ENCODE measurements around the gene HOXA2. TPM values are rescaled to one million over a fixed set of nuclear protein-coding genes. Genes with fewer than 3 reads are reported as not detected.

Gene HOXA2
- total RNA-seq, 2 experiments from 2014 or later: not detected

DNA sequence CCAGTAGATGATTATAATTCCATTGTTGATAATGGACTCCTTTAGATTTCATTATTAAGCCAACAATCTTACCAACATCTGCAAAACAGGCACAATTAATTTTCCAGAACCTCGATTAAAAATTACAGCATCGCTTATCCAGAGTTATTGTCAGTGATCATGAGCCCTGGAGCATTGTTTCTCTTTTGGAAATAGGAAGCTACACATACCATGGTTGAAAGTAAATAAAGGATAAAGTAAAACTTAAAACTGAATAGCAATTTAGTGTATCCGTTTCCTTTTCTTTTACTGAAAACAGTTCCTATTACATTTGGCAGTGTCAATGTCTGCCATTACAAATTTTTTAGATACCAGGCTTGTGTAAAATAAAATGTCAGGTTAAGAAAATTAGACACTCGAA is 9.9 kb upstream of the HOXA2 start:
- Mint-ChIP-seq H3K27me3 (peaks cover 2% of the 10 kb centered on the region), H3K4me3 (no peak overlapping the region), H3K27ac (no peak overlapping the region), H3K9me3 (no peaks in the 10 kb centered on the region), H3K4me1 (no peaks in the 10 kb centered on the region), H3K36me3 (no peaks in the 10 kb centered on the region)
- DNase-seq: no peak

DNA sequence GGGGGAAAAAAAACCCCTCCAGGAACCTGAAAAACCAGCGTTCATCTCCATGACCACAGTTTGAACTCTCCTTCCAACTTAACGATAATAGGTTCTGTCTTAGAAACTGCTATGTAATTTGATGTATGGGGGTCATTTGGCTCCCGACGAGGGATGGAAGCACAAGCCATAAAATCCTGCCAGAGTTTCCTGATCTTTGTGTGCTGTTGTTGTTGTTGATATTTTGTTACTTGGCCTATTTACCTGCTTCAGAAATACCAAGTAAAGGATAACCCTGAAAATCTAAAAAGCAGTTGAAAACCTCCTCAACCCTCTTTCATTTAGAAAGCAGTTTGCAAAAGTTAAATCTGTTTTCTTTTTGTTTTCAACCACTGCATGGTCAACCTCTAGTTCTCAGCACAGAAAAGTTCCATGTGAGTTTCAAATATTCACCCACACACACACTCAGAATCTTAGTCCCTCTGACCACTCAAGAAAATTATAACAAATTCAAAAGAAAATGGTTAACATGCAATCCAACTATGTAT is 9.3 kb upstream of the HOXA2 start:
- Mint-ChIP-seq H3K27me3 (peaks cover 2% of the 10 kb centered on the region), H3K9me3 (no peaks in the 10 kb centered on the region), H3K4me1 (no peaks in the 10 kb centered on the region), H3K36me3 (no peaks in the 10 kb centered on the region), H3K27ac (no peak overlapping the region), H3K4me3 (no peak overlapping the region)
- no peak for DNase-seq

DNA sequence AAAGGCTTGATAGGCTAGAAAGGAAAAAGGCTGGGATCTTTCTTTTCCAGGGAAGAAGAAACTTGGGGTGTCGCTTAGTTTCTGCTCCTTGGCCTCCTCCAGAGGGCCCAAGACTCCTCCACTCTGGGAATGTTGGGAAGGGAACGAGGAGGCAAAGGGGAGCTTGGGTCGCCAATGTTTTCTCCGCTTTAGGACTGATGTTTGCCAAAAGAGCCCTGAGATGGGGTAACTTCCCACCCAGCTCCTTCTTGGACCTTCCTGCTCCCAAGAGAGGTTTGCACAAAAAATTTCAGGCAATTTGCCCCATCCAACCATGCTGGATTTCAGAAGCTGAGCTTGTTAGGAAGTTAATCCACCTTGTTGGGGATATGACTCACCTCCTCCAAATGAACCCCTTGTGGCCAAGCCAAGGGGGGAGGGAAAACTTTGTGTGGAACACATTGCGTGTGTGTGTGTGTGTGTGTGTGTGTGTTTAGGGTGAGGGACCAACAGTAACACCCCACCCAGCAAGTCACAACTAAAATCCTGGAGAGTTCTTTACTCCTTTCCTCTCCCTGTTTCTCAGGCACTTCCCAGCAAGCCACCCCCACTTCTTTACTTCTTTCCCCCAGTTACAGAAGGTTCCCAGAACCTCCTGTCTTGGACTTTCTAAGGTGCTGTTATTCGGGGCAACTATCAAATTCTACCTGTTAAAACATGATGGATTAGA is 8.7 kb upstream of the HOXA2 start:
- H3K36me3 Mint-ChIP-seq: no peaks in the 10 kb centered on the region
- H3K9me3 Mint-ChIP-seq: no peaks in the 10 kb centered on the region
- H3K4me3 Mint-ChIP-seq: no peak overlapping the region
- H3K4me1 Mint-ChIP-seq: no peaks in the 10 kb centered on the region
- no peak overlapping the region for H3K27ac Mint-ChIP-seq
- peaks cover 3% of the 10 kb centered on the region for H3K27me3 Mint-ChIP-seq
- DNase-seq: no peak

DNA sequence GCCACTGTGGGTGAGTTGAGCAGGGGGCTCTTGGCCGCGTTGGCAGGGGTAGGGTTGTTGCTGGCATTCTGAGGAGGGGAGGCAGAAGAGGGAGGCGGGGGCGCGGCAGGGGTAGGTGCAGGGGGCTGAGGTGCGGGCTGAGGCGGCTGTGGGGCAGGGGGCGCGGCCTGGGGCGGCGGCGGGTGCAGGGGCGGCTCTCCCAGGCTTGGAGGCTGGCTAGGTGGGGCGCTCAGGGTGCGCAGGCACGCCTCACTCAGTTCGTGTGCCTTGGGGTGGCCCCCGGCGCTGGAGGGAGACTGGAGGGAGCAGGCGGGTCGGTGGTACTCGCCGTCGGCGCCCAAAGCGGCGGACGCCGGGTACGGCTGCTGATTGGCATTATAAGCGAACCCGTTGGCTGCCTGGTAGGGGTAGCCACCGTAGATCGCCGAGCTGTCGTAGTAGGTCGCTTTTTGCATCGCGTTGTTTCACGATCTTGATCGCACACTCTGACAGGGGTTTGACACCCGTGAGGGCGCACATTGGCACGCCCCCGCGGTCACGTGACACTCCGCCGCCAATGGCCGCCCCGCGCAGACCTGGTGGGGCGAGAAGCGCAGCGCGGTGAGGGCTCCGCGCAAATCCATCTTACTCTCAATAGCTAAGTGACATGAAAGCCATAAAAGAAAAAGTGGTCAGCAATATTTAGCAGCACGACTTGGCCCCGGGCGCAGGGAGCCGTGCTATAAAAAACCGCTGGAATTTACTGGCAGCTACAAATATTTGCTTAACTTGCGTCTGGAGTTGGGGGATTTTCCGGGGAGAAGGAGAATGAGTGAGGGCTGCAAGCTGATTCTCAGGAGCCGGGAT is 7.9 kb upstream of the HOXA2 start:
- Mint-ChIP-seq H3K36me3 (no peaks in the 10 kb centered on the region), H3K4me1 (no peaks in the 10 kb centered on the region), H3K9me3 (no peaks in the 10 kb centered on the region), H3K27ac (no peak overlapping the region), H3K27me3 (peaks cover 11% of the 10 kb centered on the region), H3K4me3 (no peak overlapping the region)
- DNase-seq: no peak

- DNase-seq: no peak
Observed at GRCh38 chr7:27109466-27110185, 7.1 kb upstream of the HOXA2 start.

GRCh38 chr7:27108390-27109127 is 6.1 kb upstream of the HOXA2 start:
- Mint-ChIP-seq H3K36me3 (no peaks in the 10 kb centered on the region), H3K4me3 (no peak overlapping the region), H3K27ac (no peak overlapping the region)

More at GRCh38 chr7:27109466-27110185, 7.1 kb upstream of the HOXA2 start:
- Mint-ChIP-seq H3K36me3 (no peaks in the 10 kb centered on the region), H3K9me3 (no peaks in the 10 kb centered on the region), H3K27ac (no peak overlapping the region), H3K4me1 (no peaks in the 10 kb centered on the region), H3K27me3 (peaks cover 19% of the 10 kb centered on the region), H3K4me3 (no peak overlapping the region)

GRCh38 chr7:27107391-27108381 is 5.2 kb upstream of the HOXA2 start:
- Mint-ChIP-seq H3K4me1 (peaks cover 4% of the 10 kb centered on the region), H3K4me3 (no peak overlapping the region), H3K9me3 (no peaks in the 10 kb centered on the region), H3K27me3 (peaks cover 38% of the 10 kb centered on the region), H3K36me3 (no peaks in the 10 kb centered on the region), H3K27ac (no peak overlapping the region)
- DNase-seq: no peak

More at GRCh38 chr7:27108390-27109127, 6.1 kb upstream of the HOXA2 start:
- H3K4me1 Mint-ChIP-seq: no peaks in the 10 kb centered on the region
- peaks cover 30% of the 10 kb centered on the region for H3K27me3 Mint-ChIP-seq
- DNase-seq: no peak
- H3K9me3 Mint-ChIP-seq: no peaks in the 10 kb centered on the region

GRCh38 chr7:27106901-27107240 is 4.4 kb upstream of the HOXA2 start:
- no peaks in the 10 kb centered on the region for H3K36me3 Mint-ChIP-seq

DNA sequence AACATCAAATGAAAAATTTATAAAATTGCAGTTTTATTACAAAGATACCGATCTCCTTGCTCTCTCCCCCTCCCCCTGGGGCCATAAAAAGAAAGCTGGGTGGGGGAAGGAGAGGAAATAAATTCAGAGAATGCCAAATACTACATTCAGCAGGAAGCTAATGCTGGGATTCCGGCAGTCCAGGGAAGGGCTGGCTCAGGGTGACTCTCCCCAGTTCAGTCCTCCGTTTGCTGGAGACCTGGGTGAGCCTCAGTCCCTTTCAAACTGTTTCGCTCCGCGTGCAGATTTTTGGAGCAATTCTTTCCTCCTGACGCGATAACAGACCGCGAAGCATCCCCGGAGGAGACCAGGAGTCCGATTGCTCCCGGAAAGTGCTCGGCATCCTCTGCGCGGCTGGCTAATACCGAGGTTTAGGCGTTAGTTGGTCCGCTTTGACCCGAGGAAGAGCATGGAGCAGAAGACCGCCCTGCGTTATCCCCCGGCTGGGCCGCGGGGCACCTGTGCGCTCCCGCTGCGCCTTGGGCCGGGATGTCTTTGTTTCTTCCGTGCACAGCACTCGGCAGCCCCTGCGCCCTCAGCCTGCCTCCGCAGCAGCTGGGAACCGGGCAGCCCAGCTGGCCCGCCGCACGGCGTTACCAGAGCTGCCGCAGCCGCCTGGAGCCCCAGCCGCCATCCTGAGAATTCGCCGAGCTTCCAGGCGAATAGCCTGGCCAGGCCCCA is 3.9 kb upstream of the HOXA2 start:
- H3K27me3 Mint-ChIP-seq: peaks cover 49% of the 10 kb centered on the region
- DNase-seq: no peak
- peaks cover 2% of the 10 kb centered on the region for H3K36me3 Mint-ChIP-seq
- H3K9me3 Mint-ChIP-seq: no peaks in the 10 kb centered on the region
- H3K27ac Mint-ChIP-seq: no peak overlapping the region
- no peak overlapping the region for H3K4me3 Mint-ChIP-seq
- H3K4me1 Mint-ChIP-seq: peaks cover 7% of the 10 kb centered on the region

More at GRCh38 chr7:27106901-27107240, 4.4 kb upstream of the HOXA2 start:
- H3K9me3 Mint-ChIP-seq: no peaks in the 10 kb centered on the region
- H3K27ac Mint-ChIP-seq: no peak overlapping the region
- peaks cover 47% of the 10 kb centered on the region for H3K27me3 Mint-ChIP-seq
- H3K4me3 Mint-ChIP-seq: no peak overlapping the region
- peaks cover 7% of the 10 kb centered on the region for H3K4me1 Mint-ChIP-seq
- no peak for DNase-seq

DNA sequence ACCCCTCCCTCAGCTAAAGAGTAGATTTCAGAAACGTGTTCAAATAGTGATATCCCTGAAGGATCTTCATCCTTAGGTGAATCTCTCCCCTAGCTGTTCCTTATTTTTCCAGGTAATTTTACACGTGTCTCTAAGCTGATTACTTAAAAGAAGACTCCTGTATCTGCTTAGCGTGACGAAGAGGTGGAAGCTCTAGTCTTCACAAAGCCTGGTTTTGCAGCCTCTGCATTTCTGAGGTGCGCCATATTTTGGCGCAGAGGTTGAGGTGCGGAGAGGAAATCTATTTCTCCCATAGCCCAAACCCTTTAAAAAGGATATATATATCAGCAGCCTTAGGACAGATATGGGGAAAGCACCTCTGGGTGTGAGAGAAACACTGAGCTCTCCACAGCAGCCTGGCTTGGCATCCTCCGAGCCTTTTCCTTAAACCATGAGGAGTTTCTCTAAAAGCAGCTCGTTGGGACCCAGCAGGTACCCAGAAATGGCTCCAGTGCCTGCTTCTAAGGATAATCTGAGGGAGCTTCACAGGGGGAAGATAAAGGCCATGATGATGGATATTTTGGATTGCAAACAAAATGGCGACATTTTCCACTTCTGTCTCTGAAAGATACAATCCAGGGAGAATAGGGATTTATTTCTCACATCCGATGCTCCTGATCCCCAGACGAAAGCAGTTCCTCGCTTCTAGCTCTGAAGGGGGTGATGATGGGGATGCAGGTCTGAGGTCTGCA is 3.0 kb upstream of the HOXA2 start:
- H3K4me3 Mint-ChIP-seq: no peak overlapping the region

DNA sequence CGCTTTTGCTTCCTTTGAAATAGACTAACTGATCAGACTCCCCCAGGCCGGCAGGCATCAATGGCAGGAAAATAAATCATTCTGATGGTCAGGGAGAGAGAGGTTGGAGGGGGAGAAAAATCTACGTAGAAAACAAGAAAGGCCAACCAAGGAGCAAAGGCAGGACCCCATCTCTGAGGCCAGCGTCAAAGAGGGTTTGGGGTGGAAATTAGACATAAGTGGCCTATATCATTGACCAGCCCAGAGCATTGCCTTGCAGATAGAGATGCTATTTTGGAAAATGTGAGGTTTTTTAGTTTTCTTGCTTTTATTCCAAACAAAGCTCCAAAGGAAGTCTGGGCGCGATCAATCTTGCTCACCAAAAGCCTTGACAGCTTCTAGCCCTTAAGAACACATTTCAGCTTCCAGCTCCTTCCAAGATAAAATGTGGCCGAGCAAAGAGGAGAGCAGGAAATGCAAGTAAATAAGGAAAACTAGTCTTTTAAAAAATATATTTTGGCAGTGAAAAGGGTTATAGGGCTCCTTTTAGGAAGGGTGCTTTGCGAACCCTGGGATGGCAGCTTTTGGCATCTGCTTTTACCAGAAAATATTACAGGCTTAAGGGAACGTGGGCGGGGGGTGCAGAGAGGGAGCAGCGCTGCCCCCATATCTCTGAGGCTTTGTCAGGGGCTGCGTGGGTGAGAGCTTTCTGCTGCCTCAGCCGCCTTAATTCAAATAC is 2.0 kb upstream of the HOXA2 start:
- Mint-ChIP-seq H3K9me3 (no peaks in the 10 kb centered on the region), H3K27me3 (peaks cover 68% of the 10 kb centered on the region), H3K4me3 (no peak overlapping the region), H3K27ac (no peak overlapping the region), H3K36me3 (peaks cover 2% of the 10 kb centered on the region), H3K4me1 (peaks cover 7% of the 10 kb centered on the region)
- DNase-seq: no peak

More for the DNA sequence above, 3.0 kb upstream of the HOXA2 start:
- Mint-ChIP-seq H3K4me1 (peaks cover 7% of the 10 kb centered on the region), H3K27ac (no peak overlapping the region), H3K36me3 (peaks cover 2% of the 10 kb centered on the region), H3K27me3 (peaks cover 58% of the 10 kb centered on the region), H3K9me3 (no peaks in the 10 kb centered on the region)
- no peak for DNase-seq

Measured in activated naive CD8-positive, alpha-beta T cell treated with anti-CD3 and anti-CD28 coated beads for 36 hours (primary cell).